Adrenal gland (tissue), 12 donors: Measurements from ENCODE around the gene ERAP2. TPM values are rescaled to one million over a fixed set of nuclear protein-coding genes. Genes with fewer than 3 reads are reported as not detected.
"Not testable (repeated sequence)": the region's sequence is repeated elsewhere in the genome, so short reads cannot be mapped to it uniquely, and the experiment has no call there.

ENCODE experiments used
- DNase-seq, 7 donors: peaks; one replicate each; pipeline ENCODE4 v3.0.0-alpha.2; 2019 to 2020
- H3K27ac ChIP-seq, 5 donors: fragments of 200-600 bp; sonication (generic) in 4 of 5; 1 replicate in 3 of 5; 2 replicates in 2 of 5; pipeline versions ENCODE4 v1.5.1 to v1.8.0; 2016 to 2020; ENCODE audit warnings: mild to moderate bottlenecking in 1 of 5
- H3K27me3 ChIP-seq: fragments of 200-600 bp; 2 replicates; pipeline ENCODE4 v1.8.0; 2021
- H3K36me3 ChIP-seq, 2 donors: fragments of 200-600 bp; replicated peaks in 1 of 2; 1 replicate in 1 of 2; 2 replicates in 1 of 2; pipeline versions ENCODE4 v1.5.1 to v1.8.0; 2018 to 2022
- H3K4me1 ChIP-seq, 2 donors: fragments of 200-600 bp; replicated peaks in 1 of 2; 1 replicate in 1 of 2; 2 replicates in 1 of 2; pipeline versions ENCODE4 v1.5.1 to v1.8.0; 2018 to 2021
- H3K4me3 ChIP-seq, 4 donors: fragments of 200-600 bp; sonication (generic) in 3 of 4; one replicate each; pipeline ENCODE4 v1.5.1; 2016 to 2018
- H3K9me3 ChIP-seq, 3 donors: fragments of 200-600 bp; sonication (generic) in 1 of 3; replicated peaks in 1 of 3; 1 replicate in 2 of 3; 2 replicates in 1 of 3; pipeline versions ENCODE4 v1.5.1 to v1.8.0; 2016 to 2021
- POLR2A ChIP-seq, 2 donors: fragments of 450-650 bp; IDR thresholded peaks; one replicate each; pipeline ENCODE4 v1.6.1; 2017; ENCODE audit warnings: antibody characterized with exemption in 2 of 2, mild to moderate bottlenecking in 2 of 2, moderate library complexity in 1 of 2
- WGBS, 4 donors: extraction: QIAGEN DNeasy Blood & Tissue Kit in 2 of 4; methylation state at CpG; one replicate each; pipeline versions ENCODE4 v1.1.5 to v1.1.7; 2013 to 2017; 5-methylcytosine and 5-hydroxymethylcytosine counted together
- intact Hi-C, 2 donors: fragments of 100-400 bp; cut with DNase I; formaldehyde crosslinking; loops; one replicate each; pipeline versions ENCODE4 v1.14.1 to v1.15.0; 2022 to 2023
- polyA plus RNA-seq, 3 donors: library from polyadenylated mRNA; stranded (reverse); fragments of 200-250 nt in 2 of 3; fragments of 350-450 nt in 1 of 3; fragmentation: Illumina TruSeq in 1 of 3; extraction: RNeasy Lipid Tissue Mini Kit (QIAGEN cat#74804) in 1 of 3; gene quantifications; one replicate each; pipeline ENCODE4 v1.2.3, GENCODE V29; 2013 to 2014
- total RNA-seq, 9 donors: library from RNA; depleted of rRNA in 4 of 9; stranded (reverse); fragments of >200 nt in 4 of 9; fragments of 120-200 nt in 1 of 9; fragmentation: NEBNext Ultra II Directional in 1 of 9; extraction: Animal tissue kit (Norgen Biotek cat#: 25700) in 1 of 9; gene quantifications; one replicate each; pipeline versions ENCODE4 v1.1.0 to v1.2.4, GENCODE V29; 2013 to 2023
- TF ChIP-seq, protein P1 (sequence below), 6 experiments: fragments of 450-650 bp in 4 of 6; fragments of 200-600 bp in 2 of 6; sonication (generic) in 1 of 6; IDR thresholded peaks; 1 replicate in 5 of 6; 2 replicates in 1 of 6; pipeline versions ENCODE4 v1.5.1 to v1.8.0; 2016 to 2021; ENCODE audit warnings: antibody characterized with exemption in 6 of 6, mild to moderate bottlenecking in 2 of 6, moderate library complexity in 1 of 6
- donor health status: healthy with polysubstance abuse.
- donor health status: Bipolar disorder and iron deficiency.
- donor health status: DM: yes; HTN: yes; CAD: no.
- donor health status: DM: no; HTN: no; CAD: no.
- donor health status: DM: no; HTN: no; CAD: no.
- donor health status: DM: yes; HTN: yes; CAD: no.

ERAP2 gene
- total and polyA plus RNA-seq, 12 donors, result 0.94 to 32.1 (median 10.2) TPM

DNA sequence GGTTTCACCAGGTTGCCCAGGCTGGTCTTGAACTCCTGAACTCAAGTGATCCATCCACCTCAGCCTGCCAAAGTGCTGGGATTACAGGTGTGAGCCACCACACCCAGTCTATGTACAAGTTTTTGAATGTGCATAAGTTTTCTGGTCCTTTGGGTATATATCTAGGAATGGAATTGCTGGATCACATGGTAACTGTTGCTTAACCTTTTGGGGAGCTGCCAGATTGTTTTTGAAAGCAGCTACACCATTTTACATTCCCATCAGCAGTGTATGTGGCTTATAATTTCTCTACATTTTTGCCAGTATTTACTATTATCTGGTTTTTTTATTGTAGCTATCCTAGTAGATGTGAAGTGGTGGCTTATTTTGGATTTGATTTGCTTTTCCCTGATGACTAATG lies 50.7 kb downstream of the ERAP2 start:
- no peak overlapping the region for H3K4me3 ChIP-seq
- no peaks in the 10 kb centered on the region for H3K36me3 ChIP-seq
- no peaks in the 10 kb centered on the region for H3K27me3 ChIP-seq
- H3K27ac ChIP-seq, result no peak overlapping the region
- no peaks in the 10 kb centered on the region for H3K9me3 ChIP-seq
- intact Hi-C loops, result loop anchor here in 1 of 2 donors (10.0 kb wide), 1 partner anchor 52 kb away; the partner anchor contains the start of gene ERAP2
- TF ChIP-seq POLR2A (IDR thresholded peaks at IDR 0.05), result no peak
- TF ChIP-seq, protein P1, sequence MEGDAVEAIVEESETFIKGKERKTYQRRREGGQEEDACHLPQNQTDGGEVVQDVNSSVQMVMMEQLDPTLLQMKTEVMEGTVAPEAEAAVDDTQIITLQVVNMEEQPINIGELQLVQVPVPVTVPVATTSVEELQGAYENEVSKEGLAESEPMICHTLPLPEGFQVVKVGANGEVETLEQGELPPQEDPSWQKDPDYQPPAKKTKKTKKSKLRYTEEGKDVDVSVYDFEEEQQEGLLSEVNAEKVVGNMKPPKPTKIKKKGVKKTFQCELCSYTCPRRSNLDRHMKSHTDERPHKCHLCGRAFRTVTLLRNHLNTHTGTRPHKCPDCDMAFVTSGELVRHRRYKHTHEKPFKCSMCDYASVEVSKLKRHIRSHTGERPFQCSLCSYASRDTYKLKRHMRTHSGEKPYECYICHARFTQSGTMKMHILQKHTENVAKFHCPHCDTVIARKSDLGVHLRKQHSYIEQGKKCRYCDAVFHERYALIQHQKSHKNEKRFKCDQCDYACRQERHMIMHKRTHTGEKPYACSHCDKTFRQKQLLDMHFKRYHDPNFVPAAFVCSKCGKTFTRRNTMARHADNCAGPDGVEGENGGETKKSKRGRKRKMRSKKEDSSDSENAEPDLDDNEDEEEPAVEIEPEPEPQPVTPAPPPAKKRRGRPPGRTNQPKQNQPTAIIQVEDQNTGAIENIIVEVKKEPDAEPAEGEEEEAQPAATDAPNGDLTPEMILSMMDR (IDR thresholded peaks at IDR 0.05), result no peak
- DNase-seq, result no peak
- H3K4me1 ChIP-seq, result no peaks in the 10 kb centered on the region

GRCh38 chr5:96928931-96929708 lies 52.8 kb downstream of the ERAP2 start:
- no peaks in the 10 kb centered on the region for H3K9me3 ChIP-seq
- TF ChIP-seq POLR2A (IDR thresholded peaks at IDR 0.05), result no peak
- TF ChIP-seq, protein P1 (IDR thresholded peaks at IDR 0.05), result no peak
- no peak for DNase-seq

GRCh38 chr5:96930058-96930457 lies 53.8 kb downstream of the ERAP2 start:
- Histone ChIP-seq H3K4me1 (peaks cover 10 to 19% of the 10 kb centered on the region in 2 donors), H3K4me3 (no peak overlapping the region), H3K27ac (no peak overlapping the region), H3K9me3 (no peaks in the 10 kb centered on the region), H3K36me3 (no peaks in the 10 kb centered on the region), H3K27me3 (no peaks in the 10 kb centered on the region)
- intact Hi-C loops, result loop anchor here (10.0 kb wide), 2 partner anchors 55 to 65 kb away; partner anchors contain the start of gene ERAP2 (in 1 of the 2)
- no peak for DNase-seq
- TF ChIP-seq, protein P1 (IDR thresholded peaks at IDR 0.05), result no peak
- TF ChIP-seq POLR2A (IDR thresholded peaks at IDR 0.05), result no peak
- WGBS, 4 donors, result 91 to 94% (median 92%) methylated on average over 3 of the region's 3 CpGs

More at GRCh38 chr5:96928931-96929708, 52.8 kb downstream of the ERAP2 start:
- no peak overlapping the region for H3K4me3 ChIP-seq
- intact Hi-C loops, result loop anchor here in 1 of 2 donors (10.0 kb wide), 1 partner anchor 54 kb away; the partner anchor contains the start of gene ERAP2
- H3K36me3 ChIP-seq, result no peaks in the 10 kb centered on the region
- H3K4me1 ChIP-seq, result peaks cover 8 to 18% of the 10 kb centered on the region in 2 donors
- no peak overlapping the region for H3K27ac ChIP-seq
- WGBS, 4 donors, result 87 to 93% (median 92%) methylated on average over 7 of the region's 7 CpGs
- no peaks in the 10 kb centered on the region for H3K27me3 ChIP-seq

DNA sequence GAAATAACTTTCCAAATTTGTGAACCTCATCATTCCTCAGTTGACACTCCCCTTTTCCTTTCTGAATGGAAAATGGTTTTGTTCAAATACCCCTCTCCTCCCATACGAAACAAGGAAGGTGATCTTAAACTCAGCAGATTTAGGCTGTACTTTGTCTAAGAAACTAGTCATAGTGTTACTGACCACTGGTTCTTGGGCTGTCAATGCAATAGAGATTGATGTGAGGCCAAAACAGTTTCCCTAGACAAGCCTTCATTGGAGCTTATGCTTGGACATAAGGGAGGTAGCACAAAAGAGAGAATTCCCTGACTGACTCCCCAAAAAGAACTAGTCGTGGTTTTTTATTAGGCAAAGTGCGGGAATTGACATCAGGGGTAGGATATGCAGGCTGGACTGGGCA lies 54.3 kb downstream of the ERAP2 start:
- TF ChIP-seq, protein P1 (IDR thresholded peaks at IDR 0.05), result no peak
- TF ChIP-seq POLR2A (IDR thresholded peaks at IDR 0.05), result no peak
- WGBS, 4 donors, result 74 to 100% (median 98%) methylated on average over 3 of the region's 3 CpGs
- Histone ChIP-seq H3K27me3 (no peaks in the 10 kb centered on the region), H3K9me3 (no peaks in the 10 kb centered on the region), H3K4me1 (peaks cover 10 to 19% of the 10 kb centered on the region in 2 donors), H3K27ac (no peak overlapping the region), H3K36me3 (no peaks in the 10 kb centered on the region), H3K4me3 (no peak overlapping the region)
- DNase-seq, result no peak
- intact Hi-C loops, result loop anchor here (10.0 kb wide), 2 partner anchors 56 to 64 kb away; partner anchors contain the start of gene ERAP2 (in 1 of the 2)

- DNase-seq, H3K27ac ChIP-seq, H3K36me3 ChIP-seq, H3K9me3 ChIP-seq, H3K27me3 ChIP-seq, H3K4me3 ChIP-seq: not testable (repeated sequence)
- WGBS, 4 donors, result 89 to 99% (median 92%) methylated on average over 2 of the region's 2 CpGs
- intact Hi-C loops, result loop anchor here (10.0 kb wide), 2 partner anchors 56 to 64 kb away; partner anchors contain the start of gene ERAP2 (in 1 of the 2)
- H3K4me1 ChIP-seq, result peaks cover 10 to 19% of the 10 kb centered on the region in 2 donors
Measured at GRCh38 chr5:96931037-96931436, 54.7 kb downstream of the ERAP2 start.
